ENCODE measurements around the gene PHRF1. TPM values are rescaled to one million over a fixed set of nuclear protein-coding genes. Genes with fewer than 3 reads are reported as not detected.
A peak's percentile ranks its signal among the peaks of the same experiment; 100 is the strongest.

PHRF1 gene
- total RNA-seq, result 25.6 and 26.9 TPM in 2 replicates
- polyA plus RNA-seq, result 25.6 TPM in 2 replicates

GRCh38 chr11:575996-576768, at the start of gene PHRF1:
Gene PHRF1, plus strand, starts transcription at chr11:576470. Its CDS starts 5,043 bp downstream, at chr11:581513.
- H3K27ac ChIP-seq, result peak within 1 kb of the TSS; percentile 98
- H4K20me1 ChIP-seq (ENCODE audit: insufficient read depth, poor library complexity, severe bottlenecking), result peaks cover 41% of the 10 kb centered on the region
- no peaks in the 10 kb centered on the region for H3K9me3 ChIP-seq (ENCODE audit: low read depth)
- peaks cover 55% of the 10 kb centered on the region for H3K4me1 ChIP-seq (ENCODE audit: insufficient read depth)
- H3K79me2 ChIP-seq, result peaks cover 45% of the 10 kb centered on the region
- WGBS (ENCODE audit: low lambda C conversion rate, missing lambda C conversion rate), result 2% methylated on average over 79 of the region's 99 CpGs
- H3K4me2 ChIP-seq, result peak within 1 kb of the TSS; percentile 99
- no peaks in the 10 kb centered on the region for H3K9me2 ChIP-seq (replicated peaks; ENCODE audit: insufficient read depth)
- H3K36me3 ChIP-seq (replicated peaks; ENCODE audit: insufficient read depth, low read depth), result no peaks in the 10 kb centered on the region
- peak within 1 kb of the TSS; percentile 79 for H3K4me3 ChIP-seq
- DNase-seq (ENCODE audit: low spot score), result peak; percentile 98
- H3K27me3 ChIP-seq, result no peaks in the 10 kb centered on the region
- peak within 1 kb of the TSS; percentile 82 for H2AFZ ChIP-seq
- TF ChIP-seq EZH2phosphoT487 (IDR thresholded peaks at IDR 0.05; ENCODE audit: low read depth, severe bottlenecking, unreplicated experiment) (no peak), EZH2 (IDR thresholded peaks at IDR 0.05; ENCODE audit: borderline replicate concordance) (no peak), CTCF (IDR thresholded peaks at IDR 0.05; ENCODE audit: poor library complexity) (no peak)

- 94% methylated on average over 27 of the region's 30 CpGs for WGBS (ENCODE audit: low lambda C conversion rate, missing lambda C conversion rate)
- H3K9me3 ChIP-seq (ENCODE audit: low read depth), result no peaks in the 10 kb centered on the region
These were observed 48.0 kb upstream of the PHRF1 start for GRCh38 chr11:528166-528814.

GRCh38 chr11:528815-529727, 47.2 kb upstream of the PHRF1 start:
- Histone ChIP-seq H3K9me3 (ENCODE audit: low read depth) (no peaks in the 10 kb centered on the region), H3K79me2 (peaks cover 1% of the 10 kb centered on the region), H3K36me3 (replicated peaks; ENCODE audit: insufficient read depth, low read depth) (no peaks in the 10 kb centered on the region), H3K27me3 (no peaks in the 10 kb centered on the region), H3K27ac (no peak overlapping the region), H3K4me2 (no peak overlapping the region), H4K20me1 (ENCODE audit: insufficient read depth, poor library complexity, severe bottlenecking) (peaks cover 7% of the 10 kb centered on the region), H3K4me3 (no peak overlapping the region), H2AFZ (no peak overlapping the region), H3K4me1 (ENCODE audit: insufficient read depth) (peaks cover 2% of the 10 kb centered on the region), H3K9me2 (replicated peaks; ENCODE audit: insufficient read depth) (no peaks in the 10 kb centered on the region)
- DNase-seq (ENCODE audit: low spot score), result peak; percentile 6
- TF ChIP-seq CTCF (IDR thresholded peaks at IDR 0.05; ENCODE audit: poor library complexity) (no peak), EZH2phosphoT487 (IDR thresholded peaks at IDR 0.05; ENCODE audit: low read depth, severe bottlenecking, unreplicated experiment) (no peak), EZH2 (IDR thresholded peaks at IDR 0.05; ENCODE audit: borderline replicate concordance) (no peak)
- WGBS (ENCODE audit: low lambda C conversion rate, missing lambda C conversion rate), result 81% methylated on average over 29 of the region's 29 CpGs

More at GRCh38 chr11:528166-528814, 48.0 kb upstream of the PHRF1 start:
- Histone ChIP-seq H3K79me2 (no peaks in the 10 kb centered on the region), H3K4me1 (ENCODE audit: insufficient read depth) (no peaks in the 10 kb centered on the region), H3K27me3 (no peaks in the 10 kb centered on the region), H3K4me2 (no peak overlapping the region), H2AFZ (no peak overlapping the region), H4K20me1 (ENCODE audit: insufficient read depth, poor library complexity, severe bottlenecking) (no peaks in the 10 kb centered on the region), H3K27ac (no peak overlapping the region), H3K4me3 (no peak overlapping the region), H3K36me3 (replicated peaks; ENCODE audit: insufficient read depth, low read depth) (no peaks in the 10 kb centered on the region), H3K9me2 (replicated peaks; ENCODE audit: insufficient read depth) (no peaks in the 10 kb centered on the region)
- peak; percentile 3 for DNase-seq (ENCODE audit: low spot score)
- TF ChIP-seq EZH2phosphoT487 (IDR thresholded peaks at IDR 0.05; ENCODE audit: low read depth, severe bottlenecking, unreplicated experiment) (no peak), EZH2 (IDR thresholded peaks at IDR 0.05; ENCODE audit: borderline replicate concordance) (no peak), CTCF (IDR thresholded peaks at IDR 0.05; ENCODE audit: poor library complexity) (no peak)

Data from hepatocyte (in vitro differentiated cells).